KMS-11 (cell line): ENCODE measurements around the gene NTHL1.

ENCODE experiments used
- H2AFZ ChIP-seq: fragments of 200-600 bp; sonication (generic); 2 replicates; pipeline ENCODE4 v1.6.1; 2016; ENCODE audit warnings: antibody characterized with exemption, mixed run types, low read depth
- H3K27ac ChIP-seq: fragments of 200-600 bp; sonication (generic); 2 replicates; pipeline ENCODE4 v1.6.1; 2016; ENCODE audit warnings: mild to moderate bottlenecking, mixed run types
- H3K27me3 ChIP-seq: fragments of 200-600 bp; sonication (generic); 2 replicates; pipeline ENCODE4 v1.6.1; 2017; ENCODE audit warnings: mild to moderate bottlenecking, low read depth, mixed run types, moderate library complexity; ENCODE audit not compliant: insufficient read depth
- H3K36me3 ChIP-seq: fragments of 200-600 bp; sonication (generic); 2 replicates; pipeline ENCODE4 v1.6.1; 2017; ENCODE audit warnings: mild to moderate bottlenecking, mixed run types; ENCODE audit not compliant: insufficient read depth
- H3K4me1 ChIP-seq: fragments of 200-600 bp; sonication (generic); 2 replicates; pipeline ENCODE4 v1.6.1; 2016; ENCODE audit warnings: mild to moderate bottlenecking, low read depth, mixed run types; ENCODE audit not compliant: poor library complexity, severe bottlenecking
- H3K4me2 ChIP-seq: fragments of 200-600 bp; sonication (generic); 2 replicates; pipeline ENCODE4 v1.7.0; 2016; ENCODE audit warnings: mild to moderate bottlenecking, mixed run types
- H3K4me3 ChIP-seq: fragments of 200-600 bp; sonication (generic); IDR thresholded peaks from 2 replicates; pipeline ENCODE4 v1.6.1; 2017; ENCODE audit warnings: low read depth, low read length, mixed read lengths; ENCODE audit not compliant: insufficient read depth
- H3K79me2 ChIP-seq: fragments of 200-600 bp; sonication (generic); 2 replicates; pipeline ENCODE4 v1.6.1; 2016; ENCODE audit warnings: low read depth, mixed run types; ENCODE audit not compliant: insufficient read depth
- H3K9ac ChIP-seq: fragments of 200-600 bp; sonication (generic); 2 replicates; pipeline ENCODE4 v1.6.1; 2016; ENCODE audit warnings: mild to moderate bottlenecking, mixed run types
- H4K20me1 ChIP-seq: fragments of 200-600 bp; sonication (generic); 2 replicates; pipeline ENCODE4 v1.6.1; 2016; ENCODE audit warnings: mild to moderate bottlenecking, mixed run types; ENCODE audit not compliant: insufficient read depth
- CTCF ChIP-seq: fragments of 200-600 bp; sonication (generic); conservative IDR thresholded peaks from 2 replicates; pipeline ENCODE4 v1.6.1; 2017; ENCODE audit warnings: low read depth, mild to moderate bottlenecking, antibody characterized with exemption, low read length, moderate library complexity, mixed read lengths

The NTHL1 gene

GRCh38 chr16:1991135-1991551 is 56.5 kb downstream of the NTHL1 start:
- Histone ChIP-seq H3K9ac (no peak overlapping the region), H2AFZ (no peak overlapping the region), H4K20me1 (no peaks in the 10 kb centered on the region), H3K36me3 (no peaks in the 10 kb centered on the region), H3K27me3 (peaks cover 5% of the 10 kb centered on the region), H3K27ac (no peak overlapping the region), H3K4me2 (peak overlapping the region; percentile 47; the same call in 1 of the 2 replicates), H3K4me3 (no peak overlapping the region), H3K4me1 (peaks cover 23% of the 10 kb centered on the region), H3K79me2 (no peaks in the 10 kb centered on the region)
- no peak for TF ChIP-seq CTCF

- H3K36me3 ChIP-seq, result no peaks in the 10 kb centered on the region
- H3K27ac ChIP-seq, result no peak overlapping the region
- H3K27me3 ChIP-seq, result peaks cover 5% of the 10 kb centered on the region
- peaks cover 24% of the 10 kb centered on the region for H3K4me1 ChIP-seq
- H3K9ac ChIP-seq, result no peak overlapping the region
- no peaks in the 10 kb centered on the region for H4K20me1 ChIP-seq
- H2AFZ ChIP-seq, result peak overlapping the region; percentile 50
- no peaks in the 10 kb centered on the region for H3K79me2 ChIP-seq
- no peak for TF ChIP-seq CTCF
- H3K4me2 ChIP-seq, result peak overlapping the region; percentile 47
- H3K4me3 ChIP-seq, result no peak overlapping the region
These were observed 57.1 kb downstream of the NTHL1 start for GRCh38 chr16:1990351-1991134.

- H3K9ac ChIP-seq, result no peak overlapping the region
- peak overlapping the region; percentile 47; the same call in 1 of the 2 replicates for H3K4me2 ChIP-seq
- H3K4me3 ChIP-seq, result no peak overlapping the region
These were observed 57.6 kb downstream of the NTHL1 start for GRCh38 chr16:1990101-1990350.

More at GRCh38 chr16:1990101-1990350, 57.6 kb downstream of the NTHL1 start:
- Histone ChIP-seq H3K27ac (no peak overlapping the region), H3K79me2 (no peaks in the 10 kb centered on the region), H3K36me3 (no peaks in the 10 kb centered on the region), H2AFZ (no peak overlapping the region), H4K20me1 (no peaks in the 10 kb centered on the region), H3K27me3 (peaks cover 5% of the 10 kb centered on the region), H3K4me1 (peaks cover 29% of the 10 kb centered on the region)
- TF ChIP-seq CTCF, result no peak
